HG03457 (cell line): ENCODE data around the gene PTTG1.

Source experiments
- ATAC-seq: cut with Tn5 transposase; IDR thresholded peaks from one replicate; pipeline ENCODE4 v1.9.1; 2021; ENCODE audit warnings: moderate number of reproducible peaks; ENCODE audit not compliant: unreplicated experiment

The PTTG1 gene

GRCh38 chr5:160421625-160422258 is at the start of gene PTTG1:
PTTG1 (plus strand) TSS chr5:160421855; CDS start chr5:160422313, 458 bp downstream.
- peak; percentile 64 for ATAC-seq

GRCh38 chr5:160375166-160375565 is 46.5 kb upstream of the PTTG1 start:
- no peak for ATAC-seq

DNA sequence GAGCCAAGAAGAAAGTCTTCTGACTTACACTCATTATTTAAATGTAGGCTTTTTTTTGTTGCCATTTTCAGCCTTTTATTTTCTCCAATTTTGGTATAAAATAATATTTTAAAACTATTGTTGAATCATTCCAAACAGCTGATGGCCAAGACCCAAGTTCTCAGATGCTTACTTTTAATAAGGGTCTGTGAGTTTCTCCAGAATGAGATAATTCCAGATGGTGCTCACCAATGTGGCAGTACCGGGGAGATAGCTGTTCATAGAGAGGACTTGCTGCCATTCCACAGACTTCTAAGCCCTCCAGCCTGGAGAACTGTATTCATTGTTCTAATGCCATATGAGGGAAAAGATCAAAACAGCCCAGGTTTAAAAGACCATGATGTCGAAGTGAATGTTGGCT is 46.0 kb upstream of the PTTG1 start:
- no peak for ATAC-seq

GRCh38 chr5:160376416-160376815 is 45.2 kb upstream of the PTTG1 start:
- ATAC-seq: no peak

DNA sequence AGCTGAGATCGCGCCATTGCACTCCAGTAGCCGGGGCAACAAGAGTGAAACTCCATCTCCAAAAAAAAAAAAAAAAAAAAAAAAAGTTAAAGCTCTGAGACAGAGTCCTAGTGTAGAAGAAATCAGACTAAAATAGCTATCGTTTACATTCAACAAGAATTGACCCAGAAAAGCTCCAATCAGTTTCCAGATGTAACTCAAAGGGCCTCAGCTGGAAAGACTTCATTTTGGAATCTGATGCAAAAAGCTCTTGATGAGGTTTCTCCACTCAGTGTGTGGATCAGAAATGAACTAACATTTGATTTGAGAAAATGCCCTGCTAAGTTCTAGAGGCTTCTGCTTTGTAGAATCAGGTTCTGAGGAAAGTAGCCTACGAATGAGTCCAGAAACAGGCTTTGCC is 44.0 kb upstream of the PTTG1 start:
- no peak for ATAC-seq

DNA sequence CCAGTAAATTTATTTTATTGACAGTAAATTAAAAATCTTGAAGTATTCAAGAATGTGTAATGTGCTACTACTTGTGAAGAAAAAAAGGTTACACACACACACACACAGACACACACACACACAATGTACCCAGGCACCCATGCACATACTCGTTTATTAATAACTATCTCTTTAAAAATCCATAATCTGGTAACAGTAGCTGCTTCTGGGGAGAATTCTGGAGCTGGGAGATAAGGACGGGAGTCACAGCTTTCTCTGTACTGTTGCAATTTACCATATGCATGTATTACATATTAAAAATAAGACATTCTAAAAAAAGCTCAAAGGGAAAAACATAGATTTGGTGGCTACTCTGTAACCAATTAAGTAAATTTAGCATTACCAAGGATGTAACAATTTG is 43.3 kb upstream of the PTTG1 start:
- ATAC-seq: no peak

DNA sequence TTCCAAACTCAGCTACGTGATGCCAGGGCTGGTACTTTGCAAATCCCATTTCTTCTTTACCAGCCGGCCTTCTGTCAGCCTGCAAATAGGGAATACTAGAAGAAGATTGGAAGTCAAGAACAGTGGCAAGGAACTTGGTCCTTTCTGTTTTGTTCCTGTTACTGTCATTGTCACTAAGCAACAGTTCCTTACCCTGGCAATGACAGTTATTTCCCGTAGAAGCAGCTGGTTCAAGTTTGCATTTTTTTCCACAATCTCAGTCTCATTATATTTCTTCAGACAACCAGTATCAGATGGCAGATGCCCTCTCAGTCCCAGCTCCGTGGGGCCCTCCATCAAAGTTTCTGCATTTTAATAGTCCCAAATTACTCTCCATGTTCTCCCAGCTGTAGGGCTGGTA is 42.1 kb upstream of the PTTG1 start:
- ATAC-seq: no peak

DNA sequence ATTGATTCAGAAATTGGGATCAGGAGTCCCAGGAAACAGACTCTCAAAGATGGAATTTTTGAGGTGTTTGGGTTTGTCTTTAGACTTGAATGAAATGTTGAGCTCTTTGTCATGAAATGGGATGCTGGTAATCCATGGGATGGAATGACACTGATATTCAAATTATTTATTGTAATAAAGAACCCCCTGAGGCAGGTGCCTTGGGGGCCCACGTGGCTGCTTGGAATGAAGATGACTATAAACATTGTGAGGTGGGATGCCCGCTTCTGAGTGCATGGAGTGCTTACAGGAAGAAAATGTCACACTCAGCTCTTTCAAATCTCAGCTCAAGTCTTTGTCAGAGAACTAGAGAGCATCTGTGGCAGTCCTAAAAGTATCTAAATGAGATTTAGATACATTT is 41.6 kb upstream of the PTTG1 start:
- no peak for ATAC-seq

GRCh38 chr5:160382346-160382745 is 39.3 kb upstream of the PTTG1 start:
- ATAC-seq: no peak

- ATAC-seq: no peak
These were observed 37.0 kb upstream of the PTTG1 start for GRCh38 chr5:160384681-160385080.

DNA sequence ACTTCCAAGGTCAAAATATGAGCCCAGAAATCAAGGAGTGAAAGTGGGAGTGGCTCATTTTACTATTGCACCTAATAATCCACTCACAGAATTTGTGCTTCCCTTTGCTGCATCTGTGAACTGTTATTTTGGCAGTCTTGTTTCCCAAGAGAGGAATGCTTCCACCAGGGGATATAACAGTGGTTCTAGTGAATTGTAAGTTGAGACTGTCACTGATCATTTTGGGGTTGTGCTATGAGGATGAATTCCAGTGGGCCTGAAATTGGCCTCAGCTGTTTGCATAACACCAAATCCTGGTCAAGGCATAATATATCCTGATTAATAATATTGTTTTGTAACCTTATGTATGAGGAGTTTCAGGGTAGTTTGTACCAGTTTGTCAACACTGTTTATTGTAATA is 36.2 kb upstream of the PTTG1 start:
- no peak for ATAC-seq

GRCh38 chr5:160387445-160387844 is 34.2 kb upstream of the PTTG1 start:
- ATAC-seq: no peak

DNA sequence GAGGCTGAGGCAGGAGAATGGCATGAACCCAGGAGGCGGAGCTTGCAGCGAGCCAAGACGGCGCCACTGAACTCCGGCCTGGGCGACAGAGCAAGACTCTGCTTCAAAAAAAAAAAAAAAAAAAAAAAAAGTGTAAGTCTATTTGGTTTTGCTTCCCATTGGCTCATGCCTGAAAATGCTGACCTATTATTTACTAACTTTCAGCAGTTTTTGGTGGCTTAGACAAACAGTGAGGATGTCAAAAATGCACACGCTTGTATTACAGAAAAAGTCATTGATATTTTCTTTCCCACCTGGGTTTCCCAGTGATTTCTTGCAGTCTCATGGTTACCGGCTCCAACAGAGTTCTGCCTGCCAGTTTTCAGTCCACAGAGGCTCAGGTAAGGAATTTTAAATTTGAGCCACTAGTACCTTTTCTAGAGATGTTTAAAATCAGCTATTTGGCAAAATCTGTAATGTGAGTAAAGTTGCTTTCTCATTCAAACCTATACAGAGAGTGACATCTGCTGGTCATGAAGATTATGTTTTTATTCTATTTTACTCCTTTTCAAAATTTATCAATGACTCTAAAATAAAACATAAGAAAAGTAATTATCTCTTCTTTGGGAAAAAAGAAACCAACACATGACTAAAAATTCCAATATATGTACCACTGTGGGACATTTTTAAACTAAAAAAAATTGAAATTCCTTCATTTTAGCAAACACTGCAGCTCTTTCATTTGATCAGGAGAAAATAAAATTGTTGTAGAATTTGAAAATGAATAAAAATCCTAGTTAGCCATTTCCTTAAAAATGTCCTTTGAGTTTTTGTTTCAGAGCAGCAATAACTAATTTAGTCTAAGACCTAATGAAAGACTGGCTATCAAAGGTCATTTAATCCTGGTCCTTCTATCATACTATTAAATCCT is 30.6 kb upstream of the PTTG1 start:
- no peak for ATAC-seq

DNA sequence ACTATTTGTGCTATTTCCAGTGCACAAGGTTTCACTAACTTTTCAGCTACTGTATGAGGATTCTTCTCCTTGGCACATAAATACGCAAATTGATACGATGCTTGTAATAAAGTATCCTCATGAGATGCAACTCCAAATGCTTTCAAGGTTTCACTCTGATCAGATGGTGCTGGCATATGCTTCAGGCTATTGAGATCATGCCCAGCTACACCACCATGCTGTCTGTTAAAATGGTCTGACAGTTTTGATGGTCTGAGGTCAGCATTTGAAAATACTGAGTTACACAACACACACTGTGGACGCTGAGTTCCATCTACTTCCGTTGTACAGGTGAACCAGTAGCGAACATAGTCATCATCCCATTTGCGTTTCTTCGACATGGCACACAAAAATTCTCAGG is 26.5 kb upstream of the PTTG1 start:
- no peak for ATAC-seq

GRCh38 chr5:160397492-160397891 is 24.2 kb upstream of the PTTG1 start:
- no peak for ATAC-seq

DNA sequence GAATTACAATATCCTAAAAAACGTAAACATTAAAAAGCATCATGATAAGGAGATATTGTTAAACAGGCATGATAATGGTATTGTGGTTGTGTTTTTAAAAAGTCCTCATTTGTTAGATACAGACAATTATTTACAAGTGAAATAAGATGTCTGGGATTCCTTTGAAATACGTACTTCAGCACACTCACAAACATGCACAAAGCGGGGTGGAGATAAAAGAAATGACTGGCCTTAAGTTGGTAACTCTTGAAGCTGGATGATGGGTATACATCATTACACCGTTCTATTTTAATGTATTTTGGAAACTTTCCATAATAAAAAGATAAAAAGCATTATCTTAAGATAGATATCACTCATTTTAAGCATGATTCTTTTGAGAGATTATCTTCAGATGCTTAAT is 22.8 kb upstream of the PTTG1 start:
- no peak for ATAC-seq

GRCh38 chr5:160399402-160400353 is 22.0 kb upstream of the PTTG1 start, which contains the start of gene FAM200C:
FAM200C (minus strand) TSS chr5:160400054; CDS start chr5:160395490, 4,564 bp downstream.
- peak; percentile 75 for ATAC-seq

DNA sequence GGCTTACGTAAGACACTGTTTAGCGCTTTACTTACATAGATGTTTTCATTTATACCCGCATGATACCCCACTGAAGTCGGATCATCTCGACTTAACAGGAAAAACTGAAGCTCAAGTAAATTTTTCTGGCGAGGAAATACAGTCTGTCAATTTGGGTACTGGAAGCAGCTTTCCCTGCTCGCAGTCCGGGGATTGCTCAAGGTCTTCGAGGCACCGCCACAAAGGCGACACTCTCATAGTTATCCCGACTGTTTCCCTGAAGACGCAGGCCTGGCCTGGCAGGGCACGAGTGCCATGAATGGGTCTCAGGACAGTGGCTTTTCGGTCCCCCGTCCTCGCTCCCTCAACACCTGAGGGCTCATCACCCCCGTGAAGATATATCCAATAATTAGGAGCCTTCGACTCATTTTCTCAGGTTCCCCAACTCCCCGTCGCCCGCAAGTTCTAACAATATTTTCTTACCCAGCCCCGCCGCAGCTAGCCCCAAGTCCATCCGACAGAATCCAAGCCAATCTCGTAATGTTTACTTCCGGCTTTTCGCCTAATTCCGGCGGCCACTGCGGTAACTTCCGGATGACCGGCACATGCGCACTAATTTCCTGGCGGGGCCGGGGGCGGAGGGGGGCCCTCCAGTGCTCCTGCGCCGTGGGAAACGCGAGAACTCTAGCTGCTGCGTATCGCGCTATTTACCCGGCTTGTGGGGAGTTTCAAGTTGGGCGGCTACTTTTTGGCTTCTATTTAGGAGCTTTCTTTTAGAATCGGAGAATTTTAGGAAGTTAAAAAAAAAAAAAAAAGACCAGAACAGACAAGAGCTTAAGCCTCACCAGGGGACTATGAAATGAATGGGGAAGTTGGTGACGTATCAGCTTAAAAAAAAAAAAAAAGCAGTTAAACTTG is 2.8 kb upstream of the PTTG1 start, which contains the start of gene SLU7:
TSS of gene SLU7 (minus strand) at position 521 of the 897 bp plus-strand sequence. CDS start 3,787 bp downstream, outside the sequence.
- ATAC-seq: peak; percentile 49

DNA sequence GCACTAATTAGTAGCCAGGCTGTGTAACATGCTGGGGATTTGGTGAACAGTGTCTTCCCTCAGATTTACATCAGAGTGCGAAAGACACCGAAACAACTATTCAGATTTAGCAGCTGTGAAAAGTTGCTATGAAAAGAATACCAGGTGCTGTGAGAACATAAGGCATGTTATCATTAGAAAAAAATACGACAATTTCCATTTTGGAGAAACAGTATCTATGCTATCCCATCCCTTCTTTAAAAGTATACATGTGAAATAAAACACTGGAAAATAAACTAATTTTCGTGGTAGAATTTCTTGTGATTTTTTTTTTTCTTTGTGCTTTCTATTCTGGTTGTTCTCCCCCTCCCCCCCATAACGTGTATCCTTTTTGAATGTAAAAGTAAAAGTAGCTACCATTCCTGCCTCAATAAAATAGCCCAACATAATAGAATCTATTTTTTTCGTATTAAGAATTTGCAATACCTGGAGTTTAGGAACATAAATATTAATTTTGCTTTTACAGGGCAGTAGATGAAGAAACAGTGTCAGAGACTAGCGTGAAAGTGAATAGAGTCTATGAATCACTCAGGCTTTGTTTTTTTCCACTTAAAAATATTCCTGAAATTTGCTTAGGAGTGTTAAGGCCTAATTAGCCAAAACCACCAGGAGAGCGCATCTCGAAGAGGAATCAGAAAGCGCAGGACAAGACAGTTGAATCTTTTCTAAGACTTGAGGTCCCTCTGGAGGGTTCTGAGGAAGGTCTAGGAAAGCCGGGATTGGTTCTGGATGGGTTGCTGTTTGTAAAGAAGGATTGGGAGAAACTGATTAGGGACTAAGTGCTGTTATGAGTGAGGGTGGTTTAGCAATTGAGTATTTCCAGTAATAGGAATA is 2.0 kb upstream of the PTTG1 start:
- ATAC-seq: no peak
